ENCODE results near the gene ANLN.
"Not testable (repeated sequence)": the region's sequence is repeated elsewhere in the genome, so short reads cannot be mapped to it uniquely, and the experiment has no call there.

Gene ANLN

GRCh38 chr7:36415144-36415543 lies 25.5 kb downstream of the ANLN start:
- DNase-seq, result no peak

DNA sequence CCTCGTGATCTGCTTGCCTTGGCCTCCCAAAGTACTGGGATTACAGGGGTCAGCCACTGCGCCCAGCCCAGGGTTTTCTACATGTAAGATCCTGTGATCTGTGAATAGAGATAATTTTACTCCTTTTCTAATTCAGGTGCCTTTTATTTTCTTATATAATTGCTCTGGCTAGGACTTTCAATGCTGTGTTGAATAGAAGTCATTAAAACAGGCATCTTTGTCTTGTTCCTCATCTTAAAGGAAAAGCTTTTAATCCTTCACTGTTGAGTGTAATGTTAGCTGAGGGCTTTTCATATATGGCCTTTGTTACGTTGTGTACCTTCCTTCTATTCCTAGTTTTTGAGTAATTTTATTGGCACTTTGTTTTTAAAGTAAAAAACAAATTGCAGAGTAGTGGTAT lies 26.6 kb downstream of the ANLN start:
- no peak for DNase-seq

DNA sequence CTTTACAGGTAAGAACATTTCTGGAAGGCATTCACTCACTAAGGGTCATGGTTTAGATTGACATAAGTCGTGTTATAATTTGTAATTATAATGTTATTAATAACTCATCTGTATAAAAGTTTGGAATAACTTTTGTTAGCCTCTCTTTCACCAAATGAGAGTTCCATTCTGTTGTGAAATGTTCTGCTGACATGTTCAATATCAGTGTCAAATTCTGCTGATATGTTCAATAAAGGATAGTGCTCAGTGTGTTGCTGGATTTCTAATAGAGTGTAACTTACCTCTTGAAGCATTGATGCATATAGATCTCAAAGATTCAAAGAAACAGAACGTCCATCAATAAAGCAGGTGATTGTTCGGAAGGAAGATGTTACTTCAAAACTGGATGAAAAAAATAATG lies 30.6 kb downstream of the ANLN start:
- no peak for DNase-seq

DNA sequence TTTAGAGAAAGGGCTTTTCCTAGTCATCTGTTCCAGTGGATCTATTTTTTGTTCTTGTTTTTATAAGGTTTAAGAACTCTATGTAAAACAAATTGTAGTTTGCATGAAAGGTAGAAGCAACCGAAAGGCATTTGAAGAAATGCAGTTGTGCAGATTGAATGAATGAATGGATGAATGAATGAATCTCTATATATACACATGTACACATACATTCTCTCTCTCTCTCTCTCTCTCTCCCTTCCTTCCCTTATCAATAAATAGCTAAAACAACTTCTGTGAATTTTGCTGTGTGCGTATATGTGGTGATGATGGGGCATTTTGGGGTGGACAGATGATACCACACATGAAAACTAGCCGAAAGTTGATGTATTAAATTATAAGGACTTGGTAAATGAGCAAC lies 32.4 kb downstream of the ANLN start:
- no peak for DNase-seq

DNA sequence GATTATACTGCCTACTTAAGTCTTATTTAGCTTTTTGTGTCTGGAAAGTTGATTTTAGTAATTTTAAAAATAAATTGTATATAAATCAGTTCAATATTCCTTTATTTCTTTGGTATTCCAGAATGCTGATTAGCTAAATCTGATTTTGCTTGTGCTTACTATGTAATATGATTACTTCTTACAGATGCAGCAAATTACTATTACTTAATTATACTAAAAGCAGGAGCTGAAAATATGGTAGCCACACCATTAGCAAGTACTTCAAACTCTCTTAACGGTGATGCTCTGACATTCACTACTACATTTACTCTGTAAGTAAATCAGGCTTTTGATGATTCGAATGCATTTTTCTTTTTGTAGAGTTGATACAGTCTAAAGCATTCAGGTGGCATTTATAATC lies 34.0 kb downstream of the ANLN start:
- DNase-seq, result no peak

DNA sequence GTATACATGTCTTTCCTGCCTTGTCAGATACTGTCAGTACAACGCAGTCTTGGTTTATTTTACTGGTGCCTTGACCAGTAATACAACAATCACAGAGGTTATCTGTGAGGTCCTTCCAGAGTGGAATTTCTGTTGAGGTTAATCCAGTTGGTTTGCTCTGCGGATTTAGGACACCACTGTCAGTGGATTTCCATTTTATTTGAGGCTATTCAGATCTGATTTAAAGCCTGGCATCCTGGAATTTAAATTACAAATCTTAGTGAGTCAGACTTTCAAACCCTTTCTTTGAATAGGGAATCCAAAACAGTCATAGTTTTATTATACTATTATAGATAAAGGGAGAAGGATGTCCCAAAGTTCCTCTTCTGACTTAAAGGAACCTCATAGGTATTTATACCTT lies 40.5 kb downstream of the ANLN start:
- no peak for DNase-seq

GRCh38 chr7:36430881-36431280 lies 41.2 kb downstream of the ANLN start:
- DNase-seq, result no peak

GRCh38 chr7:36438211-36438610 lies 48.5 kb downstream of the ANLN start:
- DNase-seq, result no peak

GRCh38 chr7:36439624-36440023 lies 50.0 kb downstream of the ANLN start:
- no peak for DNase-seq

DNA sequence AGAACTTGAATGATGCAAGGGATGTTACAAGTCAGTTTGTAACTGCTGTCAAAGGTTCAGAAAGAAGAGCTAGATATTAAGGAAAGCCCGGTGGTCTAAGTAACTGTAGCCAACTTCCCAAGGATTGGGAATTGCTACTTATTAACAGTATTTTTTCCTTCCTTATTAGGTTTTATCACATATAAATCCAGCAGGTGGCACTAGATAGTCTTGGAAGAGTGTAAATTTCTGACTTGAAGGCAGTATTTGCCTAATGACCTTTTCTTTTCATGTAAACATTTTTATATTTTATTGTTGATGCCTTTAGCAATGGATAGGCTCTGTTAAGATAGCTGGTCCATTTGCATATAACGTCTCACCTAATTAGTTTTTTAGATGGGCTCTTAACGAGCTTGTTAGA lies 51.2 kb downstream of the ANLN start:
- peak; percentile 52 for DNase-seq

DNA sequence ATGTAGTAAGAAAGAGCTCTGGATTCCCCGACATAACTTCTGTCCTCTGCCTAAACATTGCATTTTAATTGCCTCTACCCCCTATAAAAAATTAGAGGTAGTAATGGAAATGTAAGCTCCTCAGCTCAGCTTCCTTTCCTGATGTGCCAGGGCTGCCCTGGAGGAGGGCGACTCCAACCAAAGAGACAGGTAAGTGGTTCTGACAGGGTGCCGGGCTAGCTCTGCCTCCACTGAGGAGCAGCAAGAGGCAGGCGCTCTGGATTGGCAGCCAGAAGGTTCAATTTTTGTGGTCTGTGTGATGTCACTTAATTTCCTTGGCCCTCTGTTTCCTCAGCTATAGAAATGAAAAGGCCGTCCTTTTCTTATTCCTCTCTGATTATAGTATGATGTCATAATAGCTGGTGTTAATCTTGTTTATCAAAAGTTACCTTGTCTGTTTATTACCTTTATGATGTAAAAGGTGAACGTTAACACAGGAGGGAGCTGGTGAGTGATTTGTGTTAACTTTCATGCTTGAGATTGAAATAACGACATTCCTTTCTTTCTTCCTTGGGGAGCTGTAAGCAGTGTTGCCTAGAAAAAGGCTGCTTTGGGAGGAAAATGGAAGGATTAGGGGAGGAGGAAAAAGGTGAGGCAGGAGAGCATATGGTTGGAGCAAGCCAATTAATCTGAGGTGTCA lies 51.8 kb downstream of the ANLN start:
- no peak for DNase-seq

- DNase-seq, result no peak
Observed at GRCh38 chr7:36448781-36449379, 59.2 kb downstream of the ANLN start.

DNA sequence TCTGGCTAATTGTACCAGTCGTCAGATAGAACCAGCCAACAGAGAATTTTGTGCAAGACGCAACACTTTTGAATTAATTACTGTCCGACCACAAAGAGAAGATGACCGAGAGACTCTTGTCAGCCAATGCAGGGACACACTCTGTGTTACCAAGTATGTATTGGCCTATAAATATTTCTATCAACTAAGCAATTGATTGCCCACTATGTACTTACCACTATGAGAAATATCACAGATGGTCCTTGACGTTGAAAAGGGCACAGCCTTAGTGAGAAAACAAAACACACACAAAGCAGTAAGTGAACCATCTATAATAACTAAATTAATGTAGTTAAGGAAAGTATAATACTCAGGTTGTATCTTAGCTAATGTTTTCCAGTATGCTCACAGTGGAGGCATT lies 60.0 kb downstream of the ANLN start:
- no peak for DNase-seq

GRCh38 chr7:36453769-36454168 lies 64.1 kb downstream of the ANLN start:
- DNase-seq, result no peak

- no peak for DNase-seq
Observed at GRCh38 chr7:36455646-36456045, 66.0 kb downstream of the ANLN start.

GRCh38 chr7:36456138-36456537 lies 66.5 kb downstream of the ANLN start:
- no peak for DNase-seq

DNA sequence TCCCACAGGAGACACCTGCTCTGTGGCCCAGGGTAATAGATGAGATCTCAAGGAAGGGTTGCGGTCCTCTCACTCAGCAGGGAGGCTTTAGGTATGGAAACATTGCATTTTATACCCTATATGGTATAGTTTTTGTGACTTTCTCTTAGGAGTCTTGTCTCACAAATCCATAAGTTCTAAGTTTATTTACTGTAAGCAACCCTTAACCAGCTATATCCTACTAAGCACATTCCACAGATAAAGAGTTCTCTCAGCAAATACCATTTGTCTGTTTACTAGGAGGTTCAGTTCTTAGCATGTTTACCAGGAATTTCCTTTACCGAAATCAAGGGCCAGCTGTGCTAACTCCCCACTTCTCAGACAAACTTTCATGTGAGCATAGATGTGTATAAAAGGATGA lies 66.9 kb downstream of the ANLN start:
- no peak for DNase-seq

- no peak for DNase-seq
Observed at GRCh38 chr7:36459236-36459960, 69.7 kb downstream of the ANLN start.

DNA sequence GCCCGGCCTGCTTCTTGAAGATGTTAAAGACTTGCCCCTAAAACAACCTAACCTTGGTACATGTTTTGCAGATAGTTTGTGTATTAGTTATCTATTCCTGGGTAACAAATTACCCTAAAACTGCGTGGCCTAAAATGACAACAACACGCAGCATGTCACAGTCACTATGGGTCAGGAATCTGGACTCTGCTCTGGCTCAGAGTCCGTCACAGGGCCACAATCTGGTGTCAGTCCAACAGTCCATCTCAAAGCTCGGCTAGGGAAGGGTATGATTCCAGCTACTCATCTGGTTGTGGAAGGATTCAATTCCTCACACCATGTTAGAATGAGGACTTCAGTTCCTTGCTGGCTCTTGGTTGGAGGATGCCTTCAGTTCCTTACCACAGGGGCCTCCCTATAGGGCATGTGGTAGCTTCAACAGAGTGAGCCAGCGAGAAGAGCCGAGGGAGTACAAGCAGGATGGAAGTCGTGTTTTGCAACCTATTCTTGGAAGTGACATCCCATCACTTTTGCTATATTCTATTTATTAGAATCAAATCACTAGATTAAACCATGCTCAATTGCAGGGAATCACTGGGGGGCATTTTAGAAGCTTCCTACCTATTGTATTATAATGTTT lies 71.3 kb downstream of the ANLN start:
- no peak for DNase-seq

- DNase-seq, result no peak
Observed at GRCh38 chr7:36462551-36463137, 73.0 kb downstream of the ANLN start.

- DNase-seq, result no peak
Observed at GRCh38 chr7:36464271-36464670, 74.6 kb downstream of the ANLN start.

DNA sequence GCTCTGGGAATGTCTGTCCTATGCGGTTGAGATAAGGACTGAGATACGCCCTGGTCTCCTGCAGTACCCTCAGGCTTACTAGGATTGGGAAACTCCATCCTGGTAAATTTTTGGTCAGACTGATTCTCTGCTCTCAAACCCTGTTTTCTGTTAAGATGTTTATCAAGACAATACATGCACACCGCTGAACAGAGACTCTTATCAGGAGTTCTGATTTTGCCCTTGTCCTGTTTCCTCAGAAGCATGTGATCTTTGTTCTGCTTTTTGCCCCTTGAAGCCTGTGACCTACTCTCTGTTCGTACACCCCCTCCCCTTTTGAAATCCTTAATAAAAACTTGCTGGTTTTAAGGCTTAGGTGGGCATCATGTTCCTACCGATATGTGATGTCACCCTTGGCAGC lies 76.3 kb downstream of the ANLN start:
- DNase-seq, result not testable (repeated sequence)

DNA sequence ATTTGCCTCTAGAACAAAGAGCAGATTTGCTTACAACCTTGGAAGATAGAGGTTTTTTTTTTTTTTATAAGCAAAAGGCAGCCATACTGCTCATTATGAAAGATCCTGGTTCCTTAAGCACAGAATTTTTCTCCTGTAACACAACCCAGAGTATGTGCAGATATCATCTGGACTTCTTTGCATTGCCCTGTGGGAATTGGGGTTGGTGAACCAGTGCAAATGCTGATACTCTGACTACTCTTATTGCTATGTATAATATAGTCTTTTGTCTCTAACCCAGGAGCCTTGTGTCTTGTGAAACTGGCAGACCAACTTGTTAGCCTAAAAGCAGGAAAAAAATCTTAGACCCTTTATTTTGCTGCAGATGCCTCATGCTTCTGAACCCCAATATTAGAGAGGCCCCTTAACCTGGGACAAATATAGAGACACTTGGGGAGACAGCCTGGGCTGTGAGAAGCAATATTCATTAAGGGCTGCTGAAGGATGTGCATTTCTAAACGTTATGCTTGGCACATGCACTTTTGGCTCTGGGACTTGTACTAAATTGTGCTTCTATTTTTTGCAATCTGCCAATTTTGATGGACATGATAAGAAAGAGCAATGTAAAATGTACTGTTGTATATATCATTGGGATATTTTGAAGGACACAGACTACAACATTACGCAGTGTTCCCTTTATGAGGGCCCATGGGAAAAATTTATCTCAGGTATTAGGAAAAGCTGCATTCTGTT lies 78.9 kb downstream of the ANLN start:
- DNase-seq, result peak; percentile 37
